Mucosa of descending colon (tissue), 3 donors: ENCODE measurements around the gene PIEZO2. TPM values are rescaled to one million over a fixed set of nuclear protein-coding genes. Genes with fewer than 3 reads are reported as not detected.

Source experiments
- ATAC-seq: fragments of 200-7000 bp; cut with Tn5 transposase; one replicate; pipeline ENCODE4 v1.9.1; 2020; ENCODE audit warnings: mild to moderate bottlenecking, moderate library complexity
- DNase-seq, 3 donors: peaks; one replicate each; pipeline ENCODE4 v3.0.0-alpha.2; 2020
- H3K36me3 ChIP-seq: fragments of 200-600 bp; one replicate; pipeline ENCODE4 v1.8.0; 2021; ENCODE audit warnings: low read depth, mild to moderate bottlenecking
- H3K4me1 ChIP-seq: fragments of 200-600 bp; one replicate; pipeline ENCODE4 v1.8.0; 2021; ENCODE audit warnings: low read depth, mild to moderate bottlenecking
- H3K4me3 ChIP-seq: fragments of 200-600 bp; one replicate; pipeline ENCODE4 v1.8.0; 2021; ENCODE audit warnings: mild to moderate bottlenecking
- H3K9me3 ChIP-seq: fragments of 200-600 bp; one replicate; pipeline ENCODE4 v1.8.0; 2021; ENCODE audit warnings: mild to moderate bottlenecking
- CTCF ChIP-seq: fragments of 200-600 bp; IDR thresholded peaks from one replicate; pipeline ENCODE4 v1.8.0; 2022; ENCODE audit warnings: antibody characterized with exemption, mild to moderate bottlenecking
- intact Hi-C, 2 donors: fragments of 100-400 bp; cut with DNase I in 1 of 2; cut with micrococcal nuclease in 1 of 2; formaldehyde crosslinking; loops; one replicate each; pipeline versions ENCODE4 v1.11.0 to v1.11.1; 2022; cut with DNase I, micrococcal nuclease
- total RNA-seq, 3 donors: library from RNA; stranded (reverse); fragmentation: NEBNext Ultra II Directional in 2 of 3; extraction: Animal tissue kit (Norgen Biotek cat#: 25700) in 2 of 3; gene quantifications; one replicate each; pipeline versions ENCODE4 v1.2.1 to v1.2.4, GENCODE V29; 2021 to 2023
- donor health status: DM: no; HTN: no; CAD: no; lungs with moderate emphysema.
- donor health status: DM: no; HTN: no; CAD: no.
- donor health status: DM: no; HTN: yes; CAD: no.

PIEZO2 gene
- total RNA-seq, 3 donors from 2014 or later = 1.0 to 18.9 (median 1.4) TPM

GRCh38 chr18:11024928-11025669, 124.3 kb downstream of the PIEZO2 start:
- H3K36me3 ChIP-seq = no peaks in the 10 kb centered on the region
- no peak for TF ChIP-seq CTCF
- intact Hi-C loops = no loop called here
- H3K4me1 ChIP-seq = no peaks in the 10 kb centered on the region
- no peak overlapping the region for H3K4me3 ChIP-seq
- ATAC-seq = no peak
- peaks cover 6% of the 10 kb centered on the region for H3K9me3 ChIP-seq
- DNase-seq = no peak

DNA sequence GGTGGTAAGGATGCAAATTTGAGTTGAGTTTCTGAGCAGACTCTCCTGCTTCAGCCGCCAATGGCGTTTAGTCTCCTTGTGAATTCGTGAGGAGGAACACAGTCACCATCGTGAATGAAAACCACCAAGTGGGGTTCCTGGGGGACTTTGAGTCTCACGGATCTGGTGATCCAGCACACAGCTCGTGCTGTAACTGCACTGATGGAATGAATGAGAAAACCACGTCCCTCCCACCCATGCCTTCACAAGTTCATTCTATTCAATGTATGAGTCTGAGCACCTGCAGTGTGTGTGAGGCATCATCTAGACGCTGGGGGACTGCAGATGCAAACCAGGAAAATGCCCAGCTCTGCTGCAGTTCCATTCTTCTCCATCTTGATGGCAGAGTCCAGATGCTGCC, 127.9 kb downstream of the PIEZO2 start:
- no peaks in the 10 kb centered on the region for H3K36me3 ChIP-seq
- ATAC-seq = no peak
- DNase-seq = no peak
- H3K4me3 ChIP-seq = no peak overlapping the region
- no peaks in the 10 kb centered on the region for H3K4me1 ChIP-seq
- no peak for TF ChIP-seq CTCF
- H3K9me3 ChIP-seq = peaks cover 6% of the 10 kb centered on the region
- intact Hi-C loops = no loop called here

DNA sequence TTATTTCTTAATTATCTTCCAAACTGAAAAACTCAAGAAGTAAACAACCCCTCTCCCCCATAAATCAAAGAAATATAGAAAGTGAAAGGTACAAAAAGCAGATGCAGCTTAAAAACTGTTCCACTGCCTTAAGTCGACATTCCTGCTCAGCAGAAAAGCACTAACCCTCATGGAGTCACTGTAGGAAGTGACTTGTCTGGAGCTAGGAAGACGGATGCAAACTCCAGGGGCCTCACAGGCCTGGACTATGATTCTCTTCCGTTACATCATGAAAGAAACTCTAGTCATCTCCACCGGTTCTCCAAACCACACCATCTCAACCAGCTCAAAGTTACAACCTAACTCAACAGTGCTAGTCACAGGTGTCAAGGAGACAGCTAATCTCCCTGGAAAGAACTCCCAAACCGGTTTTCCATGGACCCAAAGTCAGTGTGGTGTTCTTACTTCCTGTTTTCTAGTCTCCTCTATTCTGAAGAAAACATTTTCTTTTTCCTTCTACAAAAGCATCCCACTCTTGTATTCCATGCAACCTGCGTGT, 128.4 kb downstream of the PIEZO2 start:
- Histone ChIP-seq H3K4me1 (no peaks in the 10 kb centered on the region), H3K9me3 (peaks cover 6% of the 10 kb centered on the region), H3K4me3 (no peak overlapping the region), H3K36me3 (no peaks in the 10 kb centered on the region)
- TF ChIP-seq CTCF = no peak
- ATAC-seq (no peak), DNase-seq (no peak)
- intact Hi-C loops = no loop called here

GRCh38 chr18:11020161-11020853, 129.1 kb downstream of the PIEZO2 start:
- no peak overlapping the region for H3K4me3 ChIP-seq
- peaks cover 6% of the 10 kb centered on the region for H3K9me3 ChIP-seq
- no peaks in the 10 kb centered on the region for H3K36me3 ChIP-seq
- ATAC-seq = no peak
- intact Hi-C loops = no loop called here
- H3K4me1 ChIP-seq = no peaks in the 10 kb centered on the region
- no peak for DNase-seq
- TF ChIP-seq CTCF = no peak

DNA sequence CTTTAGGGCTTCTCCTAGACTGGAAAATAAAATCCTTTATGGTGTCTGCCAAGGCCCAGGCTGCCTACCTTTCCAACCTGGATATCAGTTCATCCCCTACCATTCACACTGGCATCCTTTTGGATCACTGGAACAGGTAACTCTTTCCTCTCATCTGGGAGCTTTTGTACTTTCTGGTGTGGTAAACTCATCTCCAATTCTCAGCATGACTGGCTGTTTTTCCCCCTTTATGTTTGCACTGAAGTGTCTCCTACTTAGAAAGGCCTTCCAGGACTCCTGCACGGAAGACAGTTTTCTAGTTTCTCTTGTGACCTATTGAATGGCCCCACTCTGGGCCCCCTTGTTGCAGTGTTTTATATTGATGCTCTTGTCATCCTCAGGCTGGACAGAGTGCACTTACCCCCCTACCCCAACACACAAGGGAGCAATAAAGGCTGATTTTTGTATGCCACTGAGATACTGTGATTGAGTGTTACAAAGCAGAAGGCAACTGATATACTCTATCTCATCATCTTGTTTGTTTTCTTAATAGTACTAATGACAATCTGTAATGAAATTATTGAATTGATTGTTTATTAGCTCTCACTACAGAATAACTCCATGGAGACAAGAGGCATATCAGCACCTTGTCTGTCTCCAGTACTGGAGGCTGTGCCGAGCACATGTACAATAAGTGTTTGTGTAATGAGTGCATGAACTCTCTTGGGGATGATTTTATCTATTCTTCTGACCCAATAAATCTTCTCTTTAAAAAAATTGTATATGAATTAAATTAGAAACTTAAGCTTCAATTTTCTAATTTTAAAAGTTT, 129.9 kb downstream of the PIEZO2 start:
- ATAC-seq = no peak
- Histone ChIP-seq H3K4me3 (no peak overlapping the region), H3K36me3 (no peaks in the 10 kb centered on the region), H3K9me3 (peaks cover 6% of the 10 kb centered on the region), H3K4me1 (no peaks in the 10 kb centered on the region)
- DNase-seq = no peak
- intact Hi-C loops = no loop called here
- no peak for TF ChIP-seq CTCF
